Kidney (tissue), 14 donors: Measurements from ENCODE around the gene NOS2. TPM values are rescaled to one million over a fixed set of nuclear protein-coding genes. Genes with fewer than 3 reads are reported as not detected.
"Not testable (repeated sequence)": the region's sequence is repeated elsewhere in the genome, so short reads cannot be mapped to it uniquely, and the experiment has no call there.

Experiments used
- DNase-seq, 5 donors: peaks; one replicate each; pipeline ENCODE4 v3.0.0-alpha.2; 2013 to 2020
- FAIRE-seq: peaks from 2 replicates; lab custom pipeline; 2012; peaks lifted over from hg19 to GRCh38; lab: Jason Lieb, UNC
- H3K27ac ChIP-seq, 2 donors: one replicate each; pipeline ENCODE4 v1.7.0; 2013; ENCODE audit warnings: low read depth in 2 of 2, low read length in 2 of 2, inconsistent platforms in 1 of 2
- H3K27me3 ChIP-seq: one replicate; pipeline ENCODE4 v1.7.1; 2013; ENCODE audit warnings: low read length, inconsistent platforms; ENCODE audit not compliant: control insufficient read depth, insufficient read depth
- H3K36me3 ChIP-seq, 3 donors: one replicate each; pipeline versions ENCODE4 v1.7.0 to v1.7.1; 2013; ENCODE audit warnings: low read length in 3 of 3, control low read depth in 1 of 3, inconsistent platforms in 1 of 3; ENCODE audit not compliant: insufficient read depth in 3 of 3, control insufficient read depth in 2 of 3
- H3K4me1 ChIP-seq, 3 donors: one replicate each; pipeline versions ENCODE4 v1.7.0 to v1.7.1; 2013; ENCODE audit warnings: low read length in 3 of 3, inconsistent platforms in 1 of 3, low read depth in 1 of 3; ENCODE audit not compliant: control insufficient read depth in 2 of 3, insufficient read depth in 2 of 3
- H3K4me3 ChIP-seq, 3 donors: one replicate each; pipeline versions ENCODE4 v1.7.0 to v1.8.1; 2013; ENCODE audit warnings: low read length in 3 of 3, control low read depth in 1 of 3, inconsistent platforms in 1 of 3
- H3K9ac ChIP-seq, 3 donors: one replicate each; pipeline versions ENCODE4 v1.7.0 to v1.7.1; 2013; ENCODE audit warnings: low read length in 3 of 3, control low read depth in 1 of 3, inconsistent platforms in 1 of 3
- H3K9me3 ChIP-seq, 3 donors: one replicate each; pipeline versions ENCODE4 v1.7.0 to v1.7.1; 2013; ENCODE audit warnings: low read length in 3 of 3, control low read depth in 1 of 3, inconsistent platforms in 1 of 3; ENCODE audit not compliant: control insufficient read depth in 2 of 3, insufficient read depth in 1 of 3
- intact Hi-C: fragments of 100-400 bp; cut with DNase I; formaldehyde crosslinking; loops from one replicate; pipeline ENCODE4 v1.11.1; 2022
- polyA plus RNA-seq: library from polyadenylated mRNA; stranded (reverse); fragments of 350-450 nt; fragmentation: Illumina TruSeq; extraction: RNeasy Lipid Tissue Mini Kit (QIAGEN cat#74804); gene quantifications from one replicate; pipeline ENCODE4 v1.2.3, GENCODE V29; 2014; ENCODE audit warnings: low read depth, low replicate concordance; ENCODE audit not compliant: insufficient read depth
- total RNA-seq: library from RNA; stranded (reverse); fragmentation: NEBNext Ultra II Directional; extraction: Animal tissue kit (Norgen Biotek cat#: 25700); gene quantifications from one replicate; pipeline ENCODE4 v1.2.1, GENCODE V29; 2021
- TF ChIP-seq, protein P1 (sequence below): IDR thresholded peaks from 3 replicates; pipeline ENCODE4 v1.5.1; 2012; ENCODE audit warnings: mild to moderate bottlenecking, moderate library complexity, borderline replicate concordance; ENCODE audit not compliant: insufficient read depth; ENCODE audit errors: extremely low read depth
- donor health status: control.
- donor health status: control.
- donor health status: control.
- donor health status: control.
- donor health status: control.
- donor health status: DM: yes; HTN: yes; CAD: no.
- donor health status: Normal renal cell carcinoma (clear cell type).

Gene NOS2
- total and polyA plus RNA-seq, 2 donors from 2014 or later = 0.37 to 0.57 TPM

DNA sequence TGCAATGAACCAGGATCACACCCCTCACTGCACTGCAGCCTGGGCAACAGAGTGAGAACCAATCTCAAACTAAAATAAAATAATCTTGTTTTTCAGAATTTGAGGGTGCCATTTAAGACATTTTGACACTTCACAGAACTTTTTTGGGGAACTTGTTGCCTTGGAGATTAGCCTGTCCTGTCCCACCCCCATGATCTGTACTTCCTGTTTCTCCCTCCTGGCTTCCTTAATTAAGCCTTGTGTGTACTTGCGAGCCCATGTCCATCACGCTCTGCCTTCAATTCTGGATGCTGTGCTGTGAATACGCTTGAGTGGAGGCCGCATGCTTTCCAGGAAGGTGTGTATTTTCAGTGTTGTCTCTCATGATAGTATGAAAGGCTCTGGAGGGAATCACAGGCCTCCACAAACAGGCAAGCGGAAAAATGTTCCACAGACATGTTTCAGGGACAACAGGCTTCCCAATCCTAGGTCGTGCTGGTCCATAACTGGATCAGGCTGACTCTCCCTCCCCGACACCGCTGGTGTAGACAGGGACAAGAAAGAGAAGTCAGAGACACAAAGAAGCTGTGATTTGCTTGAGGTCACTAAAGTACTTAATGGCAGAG lies 56.9 kb downstream of the NOS2 start:
- no peak overlapping the region for H3K9ac ChIP-seq
- H3K27ac ChIP-seq = no peak overlapping the region
- FAIRE-seq (no peak), DNase-seq (no peak)
- H3K4me1 ChIP-seq = no peaks in the 10 kb centered on the region
- H3K27me3 ChIP-seq = no peaks in the 10 kb centered on the region
- TF ChIP-seq, protein P1, sequence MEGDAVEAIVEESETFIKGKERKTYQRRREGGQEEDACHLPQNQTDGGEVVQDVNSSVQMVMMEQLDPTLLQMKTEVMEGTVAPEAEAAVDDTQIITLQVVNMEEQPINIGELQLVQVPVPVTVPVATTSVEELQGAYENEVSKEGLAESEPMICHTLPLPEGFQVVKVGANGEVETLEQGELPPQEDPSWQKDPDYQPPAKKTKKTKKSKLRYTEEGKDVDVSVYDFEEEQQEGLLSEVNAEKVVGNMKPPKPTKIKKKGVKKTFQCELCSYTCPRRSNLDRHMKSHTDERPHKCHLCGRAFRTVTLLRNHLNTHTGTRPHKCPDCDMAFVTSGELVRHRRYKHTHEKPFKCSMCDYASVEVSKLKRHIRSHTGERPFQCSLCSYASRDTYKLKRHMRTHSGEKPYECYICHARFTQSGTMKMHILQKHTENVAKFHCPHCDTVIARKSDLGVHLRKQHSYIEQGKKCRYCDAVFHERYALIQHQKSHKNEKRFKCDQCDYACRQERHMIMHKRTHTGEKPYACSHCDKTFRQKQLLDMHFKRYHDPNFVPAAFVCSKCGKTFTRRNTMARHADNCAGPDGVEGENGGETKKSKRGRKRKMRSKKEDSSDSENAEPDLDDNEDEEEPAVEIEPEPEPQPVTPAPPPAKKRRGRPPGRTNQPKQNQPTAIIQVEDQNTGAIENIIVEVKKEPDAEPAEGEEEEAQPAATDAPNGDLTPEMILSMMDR = no peak
- no peaks in the 10 kb centered on the region for H3K36me3 ChIP-seq
- no peak overlapping the region for H3K4me3 ChIP-seq
- intact Hi-C loops = no loop called here
- no peaks in the 10 kb centered on the region for H3K9me3 ChIP-seq

DNA sequence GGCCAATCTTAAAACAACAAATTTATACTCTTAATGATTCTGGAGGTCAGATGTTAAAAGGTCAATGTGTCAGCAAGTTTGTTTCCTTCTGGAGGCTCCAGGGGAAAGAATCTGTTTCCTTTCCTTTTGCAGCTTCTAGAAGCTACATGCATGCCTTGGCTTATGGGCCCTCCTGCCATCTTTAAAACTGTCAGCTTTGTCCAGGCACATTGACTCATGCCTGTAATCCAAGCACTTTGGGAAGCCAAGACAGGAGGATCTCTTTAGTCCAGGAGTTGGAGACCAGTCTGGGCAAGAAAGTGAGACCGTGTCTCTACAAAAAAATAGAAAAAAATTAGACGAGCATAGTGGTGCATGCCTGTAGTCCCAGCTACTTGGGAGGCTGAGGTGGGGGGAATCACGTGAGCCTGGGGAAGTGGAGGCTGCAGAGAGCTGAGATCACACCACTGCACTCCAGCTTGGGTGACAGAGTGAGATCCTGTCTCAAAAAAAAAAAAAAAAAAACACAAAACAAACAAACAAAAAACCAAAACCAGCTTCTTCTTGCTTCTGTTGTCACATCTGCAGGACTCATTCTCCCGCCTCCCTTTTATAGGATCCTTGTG lies 58.3 kb downstream of the NOS2 start:
- DNase-seq (peak in 2 of 5 donors; percentile 10 to 35), FAIRE-seq (no peak)
- Histone ChIP-seq H3K27ac (no peak overlapping the region), H3K9ac (no peak overlapping the region), H3K27me3 (no peaks in the 10 kb centered on the region), H3K4me3 (no peak overlapping the region), H3K36me3 (no peaks in the 10 kb centered on the region), H3K4me1 (no peaks in the 10 kb centered on the region), H3K9me3 (no peaks in the 10 kb centered on the region)
- intact Hi-C loops = no loop called here
- TF ChIP-seq, protein P1 = no peak

DNA sequence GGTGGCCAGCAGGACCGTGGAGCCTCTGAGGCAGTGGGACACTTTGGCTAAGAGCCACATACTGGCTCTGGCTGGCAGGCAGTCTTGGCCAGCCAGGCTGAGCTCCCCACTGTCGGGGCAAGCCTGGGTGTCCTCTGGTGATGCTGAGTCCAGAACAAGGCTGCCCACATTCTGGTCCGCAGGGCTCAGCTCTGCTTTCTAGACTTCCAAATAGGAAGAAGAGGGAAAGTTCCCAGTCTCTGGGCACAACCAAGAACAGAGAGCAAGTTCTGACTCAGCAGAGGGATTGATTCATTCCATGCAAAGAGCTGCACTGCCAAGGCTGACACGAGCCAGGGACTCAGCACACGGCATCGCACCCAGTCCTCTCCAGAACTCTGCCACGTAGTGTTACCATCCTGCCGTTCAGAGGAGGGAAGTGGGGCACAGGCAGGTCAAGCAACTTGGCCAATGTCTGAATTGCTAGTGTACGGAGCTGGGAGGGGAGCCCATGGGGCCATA lies 58.9 kb downstream of the NOS2 start:
- no peaks in the 10 kb centered on the region for H3K27me3 ChIP-seq
- intact Hi-C loops = no loop called here
- no peak overlapping the region for H3K9ac ChIP-seq
- FAIRE-seq = no peak
- H3K36me3 ChIP-seq = no peaks in the 10 kb centered on the region
- H3K9me3 ChIP-seq = no peaks in the 10 kb centered on the region
- DNase-seq = peak in 1 of 5 donors; percentile 53
- no peaks in the 10 kb centered on the region for H3K4me1 ChIP-seq
- no peak overlapping the region for H3K27ac ChIP-seq
- TF ChIP-seq, protein P1 = no peak
- no peak overlapping the region for H3K4me3 ChIP-seq

DNA sequence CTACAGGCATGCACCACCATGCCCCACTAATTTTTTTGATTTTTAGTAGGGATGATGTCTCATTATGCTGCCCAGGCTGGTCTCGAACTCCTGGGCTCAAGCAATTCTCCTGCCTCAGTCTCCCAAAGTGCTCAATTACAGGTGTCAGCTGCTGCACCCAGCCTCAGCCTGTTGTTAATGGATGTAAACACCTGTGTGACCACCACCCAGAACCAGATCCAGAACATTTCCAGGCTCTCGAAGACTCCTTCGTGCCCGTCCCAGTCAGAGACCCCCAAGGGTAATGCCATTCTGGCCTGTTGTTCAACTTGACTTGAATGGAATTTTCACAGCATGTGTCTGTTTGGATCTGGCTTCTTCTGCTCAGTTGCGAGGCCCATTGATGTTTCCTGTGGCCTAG lies 59.8 kb downstream of the NOS2 start:
- H3K9me3 ChIP-seq, H3K27ac ChIP-seq, H3K4me1 ChIP-seq, H3K9ac ChIP-seq, H3K36me3 ChIP-seq, H3K4me3 ChIP-seq, intact Hi-C loops, H3K27me3 ChIP-seq, FAIRE-seq: not testable (repeated sequence)
- DNase-seq = peak in 1 of 5 donors; percentile 25
